K562 (cell line): ENCODE results near the gene CFL1. TPM values are rescaled to one million over a fixed set of nuclear protein-coding genes. Genes with fewer than 3 reads are reported as not detected.
A peak's percentile ranks its signal among the peaks of the same experiment; 100 is the strongest.

Source experiments
- BCLAF1 ChIP-seq, 2 experiments: fragments of 450-650 bp in 1 of 2; IDR thresholded peaks; 2 replicates each; pipeline ENCODE4 v1.6.1; 2011 to 2017; ENCODE audit warnings: low read depth in 2 of 2, antibody characterized with exemption in 1 of 2, borderline replicate concordance in 1 of 2, low read length in 1 of 2, mild to moderate bottlenecking in 1 of 2, mixed read lengths in 1 of 2; ENCODE audit not compliant: control insufficient read depth in 1 of 2
- CHD4 ChIP-seq: fragments of 200-600 bp; sonication (generic); IDR thresholded peaks from 3 replicates; pipeline ENCODE4 v1.6.1; 2012; ENCODE audit warnings: low read depth, mild to moderate bottlenecking, mixed read lengths, low read length, inconsistent platforms; ENCODE audit not compliant: insufficient read depth, insufficient replicate concordance, poor library complexity, severe bottlenecking
- CREBBP ChIP-seq: IDR thresholded peaks from one replicate; pipeline ENCODE4 v1.6.1; 2012; ENCODE audit warnings: low read depth, mild to moderate bottlenecking, control low read depth, inconsistent platforms, low read length
- CREM ChIP-seq: IDR thresholded peaks from 2 replicates; pipeline ENCODE4 v1.6.1; 2014; ENCODE audit warnings: antibody characterized with exemption, low read depth
- CXXC5 ChIP-seq: fragments of 250-450 bp; sonication (Bioruptor Pico); IDR thresholded peaks from 2 replicates; pipeline ENCODE4 v1.8.0; 2022; ENCODE audit warnings: inconsistent platforms, mild to moderate bottlenecking, moderate library complexity
- DPF2 ChIP-seq: fragments of 450-650 bp; IDR thresholded peaks from 2 replicates; pipeline ENCODE4 v1.6.1; 2016
- ESRRA ChIP-seq: fragments of 450-650 bp; IDR thresholded peaks from 2 replicates; pipeline ENCODE4 v1.6.1; 2014; ENCODE audit warnings: low read depth, mild to moderate bottlenecking, moderate library complexity, borderline replicate concordance
- FOXK2 ChIP-seq, 2 experiments: fragments of 450-650 bp; IDR thresholded peaks in 1 of 2; conservative IDR thresholded peaks in 1 of 2; 2 replicates each; pipeline ENCODE4 v1.6.1; 2016; ENCODE audit warnings: low read depth in 2 of 2, mild to moderate bottlenecking in 1 of 2
- GABPB1 ChIP-seq: sonication (generic); formaldehyde crosslinking; IDR thresholded peaks from 2 replicates; pipeline ENCODE4 v1.8.0; 2022; ENCODE audit warnings: mild to moderate bottlenecking, missing genetic modification reagents
- MYNN ChIP-seq, 2 experiments: sonication (generic); formaldehyde crosslinking in 1 of 2; IDR thresholded peaks; 2 replicates each; pipeline versions ENCODE4 v1.5.0 to v1.6.1; 2016 to 2020; ENCODE audit warnings: antibody characterized with exemption in 1 of 2, missing genetic modification reagents in 1 of 2
- PHF8 ChIP-seq: fragments of 200-600 bp; sonication (generic); IDR thresholded peaks from 2 replicates; pipeline ENCODE4 v1.6.1; 2012; ENCODE audit warnings: mixed run types, mild to moderate bottlenecking, inconsistent platforms, low read length, moderate library complexity, borderline replicate concordance
- SREBF2 ChIP-seq: sonication (generic); formaldehyde crosslinking; IDR thresholded peaks from 2 replicates; pipeline ENCODE4 v1.4.0; 2020; ENCODE audit warnings: mild to moderate bottlenecking, missing genetic modification reagents
- VEZF1 ChIP-seq: fragments of 200-800 bp; sonication (Bioruptor generic); IDR thresholded peaks from 2 replicates; pipeline ENCODE4 v1.6.1; 2017; ENCODE audit warnings: missing genetic modification characterization, missing compliant biosample characterization
- ZHX1 ChIP-seq: fragments of 150-350 bp; conservative IDR thresholded peaks from 2 replicates; pipeline ENCODE4 v1.6.1; 2014; ENCODE audit warnings: low read length
- ZMIZ1 ChIP-seq, 2 experiments: fragments of 150-350 bp in 1 of 2; IDR thresholded peaks; 2 replicates each; pipeline ENCODE4 v1.6.1; 2012 to 2016; ENCODE audit warnings: low read depth in 2 of 2, low read length in 2 of 2, mild to moderate bottlenecking in 1 of 2, moderate library complexity in 1 of 2
- ZNF311 ChIP-seq: fragments of 250-450 bp; sonication (Bioruptor Pico); IDR thresholded peaks from 2 replicates; pipeline ENCODE4 v1.4.0; 2020; ENCODE audit warnings: mild to moderate bottlenecking, moderate library complexity
- polyA plus RNA-seq, 8 experiments: library from polyadenylated mRNA; depleted of rRNA in 4 of 8; stranded (reverse) in 5 of 8; unstranded in 3 of 8; fragments of >200 nt; fragmentation: Nextera tagmentation in 2 of 8; fragmentation: Illumina TruSeq in 1 of 8; extraction: Ambion mirVana in 2 of 8; extraction: Trizol in 1 of 8; gene quantifications; 2 replicates each; pipeline versions ENCODE4 v1.2.1 to v1.2.3, GENCODE V29; 2011 to 2014; ENCODE audit warnings: inconsistent platforms in 1 of 8, missing spikeins in 1 of 8
- total RNA-seq, 7 experiments: library from RNA; depleted of rRNA in 6 of 7; stranded (reverse); fragments of >200 nt in 6 of 7; fragmentation: Illumina TruSeq in 2 of 7; extraction: Trizol in 2 of 7; gene quantifications; 2 replicates each; pipeline versions ENCODE4 v1.2.1 to v1.2.3, GENCODE V29; 2011 to 2021; ENCODE audit warnings: low replicate concordance in 1 of 7

The CFL1 gene
- total and polyA plus RNA-seq, 9 of the 15 experiments (the other 6 are each of a cell fraction or from before 2014, with no cell fraction given) = 105 to 1,101 (median 859) TPM

- TF ChIP-seq ZMIZ1 (IDR thresholded peaks at IDR 0.05; ENCODE audit: low read depth in 2 of 2, low read length in 2 of 2) = no peak
- no peak for TF ChIP-seq CREBBP
- TF ChIP-seq ZHX1 = no peak
- no peak for TF ChIP-seq PHF8
- no peak for TF ChIP-seq ZNF311
- TF ChIP-seq FOXK2 (conservative IDR thresholded peaks at IDR 0.05 in 1 of 2, IDR thresholded peaks at IDR 0.05 in 1 of 2; ENCODE audit: low read depth in 2 of 2) = no peak
- 0 out of 4 replicates have a peak, but pooled peaks of 1 of the 2 experiments have one; percentile 25 for TF ChIP-seq BCLAF1 (IDR thresholded peaks at IDR 0.05; ENCODE audit: borderline replicate concordance in 1 of 2, control insufficient read depth in 1 of 2, low read depth in 2 of 2, low read length in 1 of 2)
- TF ChIP-seq CHD4 = no peak
- TF ChIP-seq ESRRA = no peak
- no peak for TF ChIP-seq GABPB1 (CRISPR knock-in tag)
- TF ChIP-seq VEZF1 (CRISPR knock-in tag) = peak; percentile 44; the same call in 1 of the 2 replicates
- TF ChIP-seq CXXC5 (CRISPR knock-in tag) = 0 out of 2 replicates have a peak, but pooled peaks have one; percentile 6
- TF ChIP-seq MYNN (IDR thresholded peaks at IDR 0.05) = no peak; the same call in 1 of the 2 replicates
- TF ChIP-seq MYNN (CRISPR knock-in tag; IDR thresholded peaks at IDR 0.05) = no peak
- TF ChIP-seq SREBF2 = no peak
- peak; percentile 54; the same call in 1 of the 2 replicates for TF ChIP-seq DPF2
- TF ChIP-seq CREM = peak; percentile 58; the same call in 1 of the 2 replicates
These were observed 45.1 kb upstream of the CFL1 start (continued) for GRCh38 chr11:65903068-65903481.
